Adrenal gland (tissue), 12 donors: Measurements from ENCODE around the gene DCDC2C. TPM values are rescaled to one million over a fixed set of nuclear protein-coding genes. Genes with fewer than 3 reads are reported as not detected.

Source experiments
- DNase-seq, 7 donors: peaks; one replicate each; pipeline ENCODE4 v3.0.0-alpha.2; 2019 to 2020
- H3K27ac ChIP-seq, 5 donors: fragments of 200-600 bp; sonication (generic) in 4 of 5; 1 replicate in 3 of 5; 2 replicates in 2 of 5; pipeline versions ENCODE4 v1.5.1 to v1.8.0; 2016 to 2020; ENCODE audit warnings: mild to moderate bottlenecking in 1 of 5
- H3K27me3 ChIP-seq: fragments of 200-600 bp; 2 replicates; pipeline ENCODE4 v1.8.0; 2021
- H3K36me3 ChIP-seq, 2 donors: fragments of 200-600 bp; replicated peaks in 1 of 2; 1 replicate in 1 of 2; 2 replicates in 1 of 2; pipeline versions ENCODE4 v1.5.1 to v1.8.0; 2018 to 2022
- H3K4me1 ChIP-seq, 2 donors: fragments of 200-600 bp; replicated peaks in 1 of 2; 1 replicate in 1 of 2; 2 replicates in 1 of 2; pipeline versions ENCODE4 v1.5.1 to v1.8.0; 2018 to 2021
- H3K4me3 ChIP-seq, 4 donors: fragments of 200-600 bp; sonication (generic) in 3 of 4; one replicate each; pipeline ENCODE4 v1.5.1; 2016 to 2018
- H3K9me3 ChIP-seq, 3 donors: fragments of 200-600 bp; sonication (generic) in 1 of 3; replicated peaks in 1 of 3; 1 replicate in 2 of 3; 2 replicates in 1 of 3; pipeline versions ENCODE4 v1.5.1 to v1.8.0; 2016 to 2021
- CTCF ChIP-seq, 6 experiments: fragments of 450-650 bp in 4 of 6; fragments of 200-600 bp in 2 of 6; sonication (generic) in 1 of 6; IDR thresholded peaks; 1 replicate in 5 of 6; 2 replicates in 1 of 6; pipeline versions ENCODE4 v1.5.1 to v1.8.0; 2016 to 2021; ENCODE audit warnings: antibody characterized with exemption in 6 of 6, mild to moderate bottlenecking in 2 of 6, moderate library complexity in 1 of 6
- POLR2A ChIP-seq, 2 donors: fragments of 450-650 bp; IDR thresholded peaks; one replicate each; pipeline ENCODE4 v1.6.1; 2017; ENCODE audit warnings: antibody characterized with exemption in 2 of 2, mild to moderate bottlenecking in 2 of 2, moderate library complexity in 1 of 2
- WGBS, 4 donors: extraction: QIAGEN DNeasy Blood & Tissue Kit in 2 of 4; methylation state at CpG; one replicate each; pipeline versions ENCODE4 v1.1.5 to v1.1.7; 2013 to 2017; 5-methylcytosine and 5-hydroxymethylcytosine counted together
- intact Hi-C, 2 donors: fragments of 100-400 bp; cut with DNase I; formaldehyde crosslinking; loops; one replicate each; pipeline versions ENCODE4 v1.14.1 to v1.15.0; 2022 to 2023
- polyA plus RNA-seq, 3 donors: library from polyadenylated mRNA; stranded (reverse); fragments of 200-250 nt in 2 of 3; fragments of 350-450 nt in 1 of 3; fragmentation: Illumina TruSeq in 1 of 3; extraction: RNeasy Lipid Tissue Mini Kit (QIAGEN cat#74804) in 1 of 3; gene quantifications; one replicate each; pipeline ENCODE4 v1.2.3, GENCODE V29; 2013 to 2014
- total RNA-seq, 9 donors: library from RNA; depleted of rRNA in 4 of 9; stranded (reverse); fragments of >200 nt in 4 of 9; fragments of 120-200 nt in 1 of 9; fragmentation: NEBNext Ultra II Directional in 1 of 9; extraction: Animal tissue kit (Norgen Biotek cat#: 25700) in 1 of 9; gene quantifications; one replicate each; pipeline versions ENCODE4 v1.1.0 to v1.2.4, GENCODE V29; 2013 to 2023
- donor health status: healthy with polysubstance abuse.
- donor health status: Bipolar disorder and iron deficiency.
- donor health status: DM: yes; HTN: yes; CAD: no.
- donor health status: DM: no; HTN: no; CAD: no.
- donor health status: DM: no; HTN: no; CAD: no.
- donor health status: DM: yes; HTN: yes; CAD: no.

DCDC2C gene
- total and polyA plus RNA-seq, 12 donors = 0.18 to 2.0 (median 0.39) TPM; not detected in 6

- no peaks in the 10 kb centered on the region for H3K9me3 ChIP-seq
- no peaks in the 10 kb centered on the region for H3K36me3 ChIP-seq
- no peak overlapping the region for H3K4me3 ChIP-seq
- TF ChIP-seq CTCF (IDR thresholded peaks at IDR 0.05) (no peak), POLR2A (IDR thresholded peaks at IDR 0.05) (no peak)
- intact Hi-C loops = no loop called here
- 74 to 94% (median 80%) methylated on average over 9 of the region's 9 CpGs for WGBS, 4 donors
- DNase-seq = no peak
- no peaks in the 10 kb centered on the region for H3K4me1 ChIP-seq
- no peak overlapping the region for H3K27ac ChIP-seq
- H3K27me3 ChIP-seq = no peaks in the 10 kb centered on the region
Measured at GRCh38 chr2:3678212-3678611, 25.2 kb upstream of the DCDC2C start.

- WGBS, 4 donors = 90 to 92% (median 91%) methylated on average over 2 of the region's 2 CpGs
- H3K9me3 ChIP-seq = no peaks in the 10 kb centered on the region
- no peaks in the 10 kb centered on the region for H3K4me1 ChIP-seq
- no peaks in the 10 kb centered on the region for H3K36me3 ChIP-seq
- H3K27me3 ChIP-seq = no peaks in the 10 kb centered on the region
- intact Hi-C loops = no loop called here
- H3K4me3 ChIP-seq = no peak overlapping the region
- TF ChIP-seq CTCF (IDR thresholded peaks at IDR 0.05) = no peak
- TF ChIP-seq POLR2A (IDR thresholded peaks at IDR 0.05) = no peak
- no peak for DNase-seq
- no peak overlapping the region for H3K27ac ChIP-seq
Measured at GRCh38 chr2:3679180-3679579, 24.2 kb upstream of the DCDC2C start.

- 85 to 88% (median 88%) methylated on average over 21 to 23 of the region's 23 CpGs for WGBS, 4 donors
- intact Hi-C loops = no loop called here
- no peak for DNase-seq
- Histone ChIP-seq H3K27ac (no peak overlapping the region), H3K36me3 (no peaks in the 10 kb centered on the region), H3K4me3 (no peak overlapping the region), H3K27me3 (no peaks in the 10 kb centered on the region), H3K9me3 (no peaks in the 10 kb centered on the region), H3K4me1 (no peaks in the 10 kb centered on the region)
- TF ChIP-seq POLR2A (IDR thresholded peaks at IDR 0.05) = no peak
- TF ChIP-seq CTCF (IDR thresholded peaks at IDR 0.05) = no peak
Measured at GRCh38 chr2:3679616-3680393, 23.6 kb upstream of the DCDC2C start.

GRCh38 chr2:3680548-3681345, 22.6 kb upstream of the DCDC2C start:
- intact Hi-C loops = no loop called here
- peak in 2 of 7 donors; percentile 31 to 55 for DNase-seq
- Histone ChIP-seq H3K27ac (no peak overlapping the region), H3K36me3 (no peaks in the 10 kb centered on the region), H3K4me1 (no peaks in the 10 kb centered on the region), H3K27me3 (no peaks in the 10 kb centered on the region), H3K4me3 (no peak overlapping the region), H3K9me3 (no peaks in the 10 kb centered on the region)
- no peak for TF ChIP-seq POLR2A (IDR thresholded peaks at IDR 0.05)
- no peak for TF ChIP-seq CTCF (IDR thresholded peaks at IDR 0.05)
- 71 to 83% (median 79%) methylated on average over 18 of the region's 18 CpGs for WGBS, 4 donors
